Vagina (tissue), 2 donors: ENCODE measurements around the gene CD58.
"Not testable (repeated sequence)": the region's sequence is repeated elsewhere in the genome, so short reads cannot be mapped to it uniquely, and the experiment has no call there.

Experiments used
- POLR2A ChIP-seq, 2 donors: fragments of 450-650 bp; IDR thresholded peaks; one replicate each; pipeline ENCODE4 v1.6.1; 2017; ENCODE audit warnings: antibody characterized with exemption in 2 of 2, mild to moderate bottlenecking in 2 of 2, moderate library complexity in 2 of 2
- POLR2AphosphoS5 ChIP-seq, 2 donors: sonication (generic); formaldehyde crosslinking; IDR thresholded peaks; one replicate each; pipeline ENCODE4 v1.9.0; 2017; ENCODE audit warnings: antibody characterized with exemption in 2 of 2, mild to moderate bottlenecking in 2 of 2, low read depth in 1 of 2; ENCODE audit not compliant: insufficient read depth in 1 of 2
- TF ChIP-seq, protein P1 (sequence below), 3 experiments: fragments of 450-650 bp in 2 of 3; fragments of 200-600 bp in 1 of 3; sonication (generic) in 1 of 3; IDR thresholded peaks; one replicate each; pipeline ENCODE4 v1.5.1; 2017 to 2019; ENCODE audit warnings: antibody characterized with exemption in 3 of 3, mild to moderate bottlenecking in 2 of 3, moderate library complexity in 2 of 3

DNA sequence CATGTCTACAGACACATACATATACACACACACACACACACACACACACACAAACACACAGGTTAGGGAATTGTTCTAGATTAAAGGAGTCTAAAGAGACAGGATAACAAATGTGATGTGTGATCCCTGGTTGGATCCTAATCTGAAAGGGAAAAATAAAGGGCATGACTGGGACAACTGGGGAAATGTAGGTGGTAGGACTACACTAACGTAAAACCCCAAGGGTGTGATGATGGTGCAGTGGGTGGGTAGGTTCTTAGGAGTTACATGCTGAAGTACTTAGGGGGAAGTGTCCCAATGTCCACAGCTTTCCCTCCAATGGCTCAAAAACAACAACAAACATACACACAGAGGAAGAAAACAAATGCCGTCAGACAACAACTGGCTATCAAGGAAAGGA is 28.5 kb upstream of the CD58 start:
- TF ChIP-seq, protein P1, sequence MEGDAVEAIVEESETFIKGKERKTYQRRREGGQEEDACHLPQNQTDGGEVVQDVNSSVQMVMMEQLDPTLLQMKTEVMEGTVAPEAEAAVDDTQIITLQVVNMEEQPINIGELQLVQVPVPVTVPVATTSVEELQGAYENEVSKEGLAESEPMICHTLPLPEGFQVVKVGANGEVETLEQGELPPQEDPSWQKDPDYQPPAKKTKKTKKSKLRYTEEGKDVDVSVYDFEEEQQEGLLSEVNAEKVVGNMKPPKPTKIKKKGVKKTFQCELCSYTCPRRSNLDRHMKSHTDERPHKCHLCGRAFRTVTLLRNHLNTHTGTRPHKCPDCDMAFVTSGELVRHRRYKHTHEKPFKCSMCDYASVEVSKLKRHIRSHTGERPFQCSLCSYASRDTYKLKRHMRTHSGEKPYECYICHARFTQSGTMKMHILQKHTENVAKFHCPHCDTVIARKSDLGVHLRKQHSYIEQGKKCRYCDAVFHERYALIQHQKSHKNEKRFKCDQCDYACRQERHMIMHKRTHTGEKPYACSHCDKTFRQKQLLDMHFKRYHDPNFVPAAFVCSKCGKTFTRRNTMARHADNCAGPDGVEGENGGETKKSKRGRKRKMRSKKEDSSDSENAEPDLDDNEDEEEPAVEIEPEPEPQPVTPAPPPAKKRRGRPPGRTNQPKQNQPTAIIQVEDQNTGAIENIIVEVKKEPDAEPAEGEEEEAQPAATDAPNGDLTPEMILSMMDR (IDR thresholded peaks at IDR 0.05): not testable (repeated sequence)
- not testable (repeated sequence) for TF ChIP-seq POLR2A (IDR thresholded peaks at IDR 0.05); POLR2AphosphoS5 (IDR thresholded peaks at IDR 0.05; ENCODE audit: insufficient read depth in 1 of 2, low read depth in 1 of 2)
